MM.1S (cell line): ENCODE results near the gene PRR14.

Experiments
- DNase-seq: peaks from one replicate; pipeline ENCODE4 v3.0.0-alpha.2; 2015
- H2AFZ ChIP-seq: fragments of 300-600 bp; sonication (generic); 2 replicates; pipeline ENCODE4 v1.6.0; 2016; ENCODE audit warnings: antibody characterized with exemption, low read length
- H3F3A ChIP-seq: fragments of 300-600 bp; sonication (generic); 2 replicates; pipeline ENCODE4 v1.6.1; 2016; ENCODE audit warnings: mild to moderate bottlenecking, antibody characterized with exemption, low read length, moderate library complexity, mixed read lengths; ENCODE audit not compliant: insufficient read depth
- H3K27ac ChIP-seq: fragments of 300-600 bp; sonication (generic); 2 replicates; pipeline ENCODE4 v1.5.1; 2016; ENCODE audit warnings: mild to moderate bottlenecking, low read length
- H3K27me3 ChIP-seq: fragments of 300-600 bp; sonication (generic); replicated peaks from 2 replicates; pipeline ENCODE4 v1.6.0; 2016; ENCODE audit warnings: low read length; ENCODE audit not compliant: insufficient read depth
- H3K36me3 ChIP-seq: fragments of 300-600 bp; sonication (generic); replicated peaks from 2 replicates; pipeline ENCODE4 v1.6.1; 2016; ENCODE audit warnings: mild to moderate bottlenecking, low read length, mixed read lengths; ENCODE audit not compliant: insufficient read depth
- H3K4me1 ChIP-seq: fragments of 300-600 bp; sonication (generic); 2 replicates; pipeline ENCODE4 v1.6.1; 2016; ENCODE audit warnings: low read length, mixed read lengths
- H3K4me2 ChIP-seq: fragments of 300-600 bp; sonication (generic); 2 replicates; pipeline ENCODE4 v1.6.0; 2016; ENCODE audit warnings: low read depth, low read length
- H3K4me3 ChIP-seq: fragments of 300-600 bp; sonication (generic); 2 replicates; pipeline ENCODE4 v1.5.1; 2016; ENCODE audit warnings: low read length, mixed read lengths
- H3K79me2 ChIP-seq: fragments of 300-600 bp; sonication (generic); 2 replicates; pipeline ENCODE4 v1.6.1; 2016; ENCODE audit warnings: mixed run types, low read length, mixed read lengths
- H3K9ac ChIP-seq: fragments of 300-600 bp; sonication (generic); 2 replicates; pipeline ENCODE4 v1.6.1; 2016; ENCODE audit warnings: low read length, mixed read lengths
- H3K9me2 ChIP-seq: fragments of 300-600 bp; sonication (generic); replicated peaks from 2 replicates; pipeline ENCODE4 v1.6.1; 2016; ENCODE audit warnings: mild to moderate bottlenecking, low read length, mixed read lengths; ENCODE audit not compliant: insufficient read depth
- H3K9me3 ChIP-seq: fragments of 300-600 bp; sonication (generic); replicated peaks from 2 replicates; pipeline ENCODE4 v1.6.1; 2016; ENCODE audit warnings: mild to moderate bottlenecking, low read length, mixed read lengths; ENCODE audit not compliant: insufficient read depth
- H4K20me1 ChIP-seq: fragments of 300-600 bp; sonication (generic); 2 replicates; pipeline ENCODE4 v1.6.1; 2016; ENCODE audit warnings: mild to moderate bottlenecking, low read length, moderate library complexity, mixed read lengths; ENCODE audit not compliant: insufficient read depth
- EZH2 ChIP-seq: fragments of 300-600 bp; sonication (generic); optimal IDR thresholded peaks from 2 replicates; pipeline ENCODE3; 2017; ENCODE audit warnings: low read depth, mild to moderate bottlenecking, antibody characterized with exemption, low read length, mixed read lengths
- EZH2phosphoT487 ChIP-seq: fragments of 300-600 bp; sonication (generic); IDR thresholded peaks from 2 replicates; pipeline ENCODE4 v1.6.1; 2018; ENCODE audit warnings: antibody characterized with exemption, low read length
- TF ChIP-seq, protein P1 (sequence below): fragments of 300-600 bp; sonication (generic); IDR thresholded peaks from 2 replicates; pipeline ENCODE4 v1.5.1; 2016; ENCODE audit warnings: antibody characterized with exemption, low read length, mixed read lengths

Gene PRR14

DNA sequence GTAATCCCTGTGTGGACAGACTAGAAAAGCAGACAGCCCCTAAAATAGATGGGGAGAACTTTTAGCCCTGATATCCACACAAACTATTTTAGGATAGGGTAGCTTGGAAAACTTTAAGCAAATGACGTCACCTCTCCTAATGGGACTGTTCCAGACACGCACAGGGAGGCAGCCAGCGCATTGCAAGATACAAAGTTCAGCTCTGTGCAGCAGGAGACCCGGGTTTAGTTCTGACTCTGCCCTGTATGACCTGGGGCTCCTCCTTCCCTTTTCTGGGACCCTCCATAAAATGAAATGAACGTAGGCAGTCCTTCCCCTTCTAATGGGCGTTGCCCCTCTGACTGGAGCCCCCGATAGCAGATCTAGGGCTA lies 46.8 kb upstream of the PRR14 start:
- DNase-seq: no peak

DNA sequence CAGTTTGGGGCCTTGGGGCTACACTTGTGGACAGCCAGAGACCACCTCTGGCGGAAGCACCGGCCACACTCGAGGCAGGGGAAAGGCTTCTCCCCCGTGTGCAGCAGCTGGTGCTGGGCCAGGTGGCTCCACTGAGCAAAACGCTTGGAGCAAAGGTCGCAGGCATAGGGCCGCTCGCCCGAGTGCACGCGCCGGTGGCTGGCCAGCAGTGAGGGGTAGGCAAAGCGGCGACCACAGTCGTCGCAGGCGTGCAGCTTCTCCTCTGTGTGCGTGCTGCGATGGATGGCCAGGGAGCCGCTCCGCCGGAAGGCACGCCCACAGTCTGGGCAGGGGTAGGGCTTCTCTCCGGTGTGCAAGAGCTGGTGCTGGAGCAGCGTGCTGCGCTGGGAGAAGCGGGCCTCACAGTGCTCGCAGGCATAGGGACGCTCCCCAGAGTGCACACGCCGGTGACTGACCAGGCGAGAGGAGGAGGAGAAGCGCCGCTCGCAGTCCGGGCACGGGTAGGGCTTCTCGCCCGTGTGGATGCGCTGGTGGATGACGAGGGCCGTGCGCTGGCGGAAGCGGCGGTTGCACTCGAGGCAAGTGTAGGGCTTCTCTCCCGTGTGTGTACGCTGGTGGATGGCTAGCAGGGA lies 46.3 kb upstream of the PRR14 start:
- Histone ChIP-seq H3K9me3 (no peaks in the 10 kb centered on the region), H4K20me1 (no peaks in the 10 kb centered on the region), H3K27me3 (no peaks in the 10 kb centered on the region), H3F3A (no peaks in the 10 kb centered on the region), H3K9me2 (no peaks in the 10 kb centered on the region), H3K9ac (no peak overlapping the region), H2AFZ (no peak overlapping the region), H3K36me3 (no peaks in the 10 kb centered on the region), H3K79me2 (peaks cover 3% of the 10 kb centered on the region), H3K4me2 (no peak overlapping the region), H3K4me3 (no peak overlapping the region), H3K27ac (no peak overlapping the region), H3K4me1 (peaks cover 3% of the 10 kb centered on the region; the same call in 1 of the 2 replicates)
- DNase-seq: no peak
- no peak for TF ChIP-seq EZH2phosphoT487
- TF ChIP-seq EZH2: no peak
- TF ChIP-seq, protein P1, sequence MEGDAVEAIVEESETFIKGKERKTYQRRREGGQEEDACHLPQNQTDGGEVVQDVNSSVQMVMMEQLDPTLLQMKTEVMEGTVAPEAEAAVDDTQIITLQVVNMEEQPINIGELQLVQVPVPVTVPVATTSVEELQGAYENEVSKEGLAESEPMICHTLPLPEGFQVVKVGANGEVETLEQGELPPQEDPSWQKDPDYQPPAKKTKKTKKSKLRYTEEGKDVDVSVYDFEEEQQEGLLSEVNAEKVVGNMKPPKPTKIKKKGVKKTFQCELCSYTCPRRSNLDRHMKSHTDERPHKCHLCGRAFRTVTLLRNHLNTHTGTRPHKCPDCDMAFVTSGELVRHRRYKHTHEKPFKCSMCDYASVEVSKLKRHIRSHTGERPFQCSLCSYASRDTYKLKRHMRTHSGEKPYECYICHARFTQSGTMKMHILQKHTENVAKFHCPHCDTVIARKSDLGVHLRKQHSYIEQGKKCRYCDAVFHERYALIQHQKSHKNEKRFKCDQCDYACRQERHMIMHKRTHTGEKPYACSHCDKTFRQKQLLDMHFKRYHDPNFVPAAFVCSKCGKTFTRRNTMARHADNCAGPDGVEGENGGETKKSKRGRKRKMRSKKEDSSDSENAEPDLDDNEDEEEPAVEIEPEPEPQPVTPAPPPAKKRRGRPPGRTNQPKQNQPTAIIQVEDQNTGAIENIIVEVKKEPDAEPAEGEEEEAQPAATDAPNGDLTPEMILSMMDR: no peak

More for the DNA sequence above, 46.8 kb upstream of the PRR14 start:
- no peaks in the 10 kb centered on the region for H3K9me2 ChIP-seq
- no peaks in the 10 kb centered on the region for H3K27me3 ChIP-seq
- H3F3A ChIP-seq: no peaks in the 10 kb centered on the region
- H3K27ac ChIP-seq: no peak overlapping the region
- H2AFZ ChIP-seq: no peak overlapping the region
- no peaks in the 10 kb centered on the region for H3K4me1 ChIP-seq
- no peak overlapping the region for H3K9ac ChIP-seq
- H3K36me3 ChIP-seq: no peaks in the 10 kb centered on the region
- no peaks in the 10 kb centered on the region for H3K9me3 ChIP-seq
- no peak overlapping the region for H3K4me3 ChIP-seq
- H3K4me2 ChIP-seq: no peak overlapping the region
- no peaks in the 10 kb centered on the region for H3K79me2 ChIP-seq
- TF ChIP-seq EZH2phosphoT487: no peak
- TF ChIP-seq EZH2: no peak
- TF ChIP-seq, protein P1: no peak
- H4K20me1 ChIP-seq: no peaks in the 10 kb centered on the region

DNA sequence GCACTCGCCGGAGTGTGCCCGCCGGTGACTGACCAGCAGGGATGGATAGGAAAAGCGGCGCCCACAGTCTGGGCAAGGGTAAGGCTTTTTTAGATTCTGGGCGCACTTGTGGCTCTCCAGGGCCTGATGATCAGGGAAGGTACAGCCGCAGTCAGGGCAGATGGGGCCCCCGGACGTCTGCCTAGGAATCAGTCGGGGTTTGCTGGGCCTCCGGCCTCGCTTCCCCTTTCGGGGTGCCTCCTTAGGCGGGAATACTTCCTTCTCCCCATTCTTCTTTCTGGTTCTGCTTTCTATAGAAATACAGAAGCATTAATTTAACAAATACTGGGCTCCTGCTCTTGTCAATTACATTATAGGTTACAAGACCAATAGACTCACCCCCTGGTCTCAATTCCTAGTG lies 45.6 kb upstream of the PRR14 start:
- Histone ChIP-seq H3K4me1 (peaks cover 3% of the 10 kb centered on the region; the same call in 1 of the 2 replicates), H3K79me2 (peaks cover 8% of the 10 kb centered on the region), H3F3A (no peaks in the 10 kb centered on the region), H3K9ac (no peak overlapping the region), H2AFZ (no peak overlapping the region), H3K36me3 (no peaks in the 10 kb centered on the region), H3K9me2 (no peaks in the 10 kb centered on the region), H3K27me3 (no peaks in the 10 kb centered on the region), H3K4me2 (no peak overlapping the region), H3K27ac (no peak overlapping the region), H3K9me3 (no peaks in the 10 kb centered on the region), H4K20me1 (no peaks in the 10 kb centered on the region), H3K4me3 (no peak overlapping the region)
- DNase-seq: no peak
- TF ChIP-seq EZH2phosphoT487 (no peak), EZH2 (no peak)
- TF ChIP-seq, protein P1: no peak
